Hematopoietic multipotent progenitor cell treated with erythropoietin and hydrocortisone succinate and interleukin-3 and kit ligand, for 15 days (in vitro differentiated cells): Measurements from ENCODE around the gene TRIM29.

Experiments
- DNase-seq: peaks from one replicate; pipeline ENCODE4 v3.0.0-alpha.2; 2015; ENCODE audit warnings: low spot score

Gene TRIM29

GRCh38 chr11:120061761-120062560 lies 76.0 kb downstream of the TRIM29 start:
- no peak for DNase-seq
